ENCODE measurements around the gene SLC16A3.
"Not testable (repeated sequence)": the region's sequence is repeated elsewhere in the genome, so short reads cannot be mapped to it uniquely, and the experiment has no call there.

The SLC16A3 gene

GRCh38 chr17:82247182-82247823 lies 18.5 kb downstream of the SLC16A3 start:
- DNase-seq (ENCODE audit: low spot score) = no peak

- DNase-seq (ENCODE audit: low spot score) = no peak
These were observed 19.2 kb downstream of the SLC16A3 start for GRCh38 chr17:82247856-82248671.

DNA sequence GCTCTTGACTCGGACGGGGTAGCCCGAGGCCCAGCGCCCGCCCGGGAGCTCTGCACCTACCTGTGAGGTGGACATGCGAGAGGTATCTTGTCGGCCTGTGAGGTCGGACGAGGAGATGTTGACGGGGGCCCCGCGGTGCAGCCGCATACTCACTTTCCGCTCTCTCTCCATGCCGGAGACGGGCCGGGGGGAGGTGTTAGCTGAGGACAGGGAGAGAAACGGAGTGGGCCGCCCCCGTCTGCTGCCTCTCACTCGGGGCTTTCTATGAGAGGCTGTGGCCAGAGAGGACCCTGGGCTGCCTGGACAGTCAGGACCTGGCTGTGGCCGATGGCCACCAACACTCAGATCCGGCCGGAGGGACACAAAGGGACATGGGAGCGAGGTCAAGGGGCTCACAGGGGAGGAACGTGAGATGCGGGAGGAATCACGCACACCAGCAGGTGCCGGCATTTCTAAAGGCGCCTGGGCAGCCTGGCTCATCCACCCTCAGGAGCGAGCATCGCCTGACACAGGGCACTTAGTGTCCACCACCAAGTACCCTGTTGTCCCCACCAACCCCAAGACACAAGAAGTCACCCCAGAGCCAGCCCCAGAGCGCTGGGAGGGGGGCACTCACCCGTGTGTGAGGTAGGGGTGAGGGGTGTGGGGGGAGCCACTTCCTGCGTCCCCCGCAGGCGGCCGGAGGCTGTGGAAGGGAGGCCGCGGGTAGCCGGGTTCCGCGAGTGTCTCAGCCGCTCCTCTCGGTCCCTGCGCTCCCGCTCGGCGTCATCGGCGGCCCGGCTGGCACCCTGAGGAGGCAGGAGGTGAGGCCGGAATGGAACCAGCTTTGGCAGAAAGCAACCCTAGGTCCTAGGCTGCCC lies 20.2 kb downstream of the SLC16A3 start:
- no peak for DNase-seq (ENCODE audit: low spot score)

DNA sequence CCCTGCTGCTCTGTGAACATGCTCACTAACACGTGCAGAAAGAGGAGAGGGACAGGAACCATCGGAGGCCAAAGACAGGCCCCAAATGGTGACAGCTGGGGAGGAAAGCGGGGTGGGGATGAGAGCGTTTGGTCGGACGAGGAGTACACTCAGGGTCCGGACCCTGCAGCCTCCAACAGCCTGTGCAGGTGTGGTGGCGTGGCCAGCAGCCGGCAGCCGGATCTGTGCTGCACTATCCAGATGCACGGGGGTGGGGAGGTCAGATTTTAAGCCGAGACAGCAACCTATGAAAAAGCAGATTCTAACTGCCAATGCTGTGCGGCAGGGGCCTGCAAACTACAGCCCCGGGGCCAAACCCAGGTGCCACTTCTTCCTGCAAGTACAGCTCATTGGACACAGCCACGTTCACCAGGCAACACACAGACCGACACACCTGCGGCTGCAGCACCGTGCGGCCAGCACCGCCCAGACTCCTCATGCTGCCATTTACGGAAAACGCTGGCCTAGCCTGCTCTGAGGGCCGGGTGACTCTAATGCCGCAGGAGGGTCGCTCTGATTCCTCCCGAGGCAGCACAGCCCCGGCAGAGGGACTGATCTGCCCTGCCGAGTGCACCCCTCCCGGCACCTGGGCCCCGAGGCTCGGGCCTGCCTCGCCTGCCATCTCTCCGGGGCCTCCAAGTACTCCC lies 21.2 kb downstream of the SLC16A3 start:
- no peak for DNase-seq (ENCODE audit: low spot score)

GRCh38 chr17:82250868-82251500 lies 22.1 kb downstream of the SLC16A3 start:
- DNase-seq (ENCODE audit: low spot score) = no peak

GRCh38 chr17:82252511-82253178 lies 23.8 kb downstream of the SLC16A3 start:
- DNase-seq (ENCODE audit: low spot score) = no peak

- no peak for DNase-seq (ENCODE audit: low spot score)
These were observed 24.3 kb downstream of the SLC16A3 start for GRCh38 chr17:82253179-82253544.

GRCh38 chr17:82254096-82254495 lies 25.3 kb downstream of the SLC16A3 start:
- not testable (repeated sequence) for DNase-seq (ENCODE audit: low spot score)

- not testable (repeated sequence) for DNase-seq (ENCODE audit: low spot score)
These were observed 25.9 kb downstream of the SLC16A3 start for GRCh38 chr17:82254746-82255145.

- DNase-seq (ENCODE audit: low spot score) = no peak
These were observed 26.6 kb downstream of the SLC16A3 start for GRCh38 chr17:82255402-82255972.

GRCh38 chr17:82256242-82256885 lies 27.5 kb downstream of the SLC16A3 start:
- no peak for DNase-seq (ENCODE audit: low spot score)

DNA sequence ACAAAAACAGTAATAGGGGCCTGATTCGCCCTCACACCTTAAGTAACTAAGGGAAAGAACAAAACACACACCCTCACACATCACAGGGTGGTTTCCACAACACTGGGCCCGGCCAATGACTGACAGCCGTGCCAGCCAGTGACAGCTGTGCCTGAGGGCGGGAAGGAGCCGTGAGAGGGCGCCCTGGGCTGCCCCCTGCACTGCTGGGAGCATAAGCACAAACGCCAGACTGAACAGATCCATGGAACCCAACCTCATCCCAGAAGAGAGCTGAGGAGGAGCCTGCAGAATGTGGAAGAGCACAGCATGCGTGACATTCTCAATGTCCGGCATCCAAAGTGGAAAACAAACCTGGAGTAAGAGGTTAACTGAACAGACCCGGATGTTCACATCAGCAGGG lies 28.6 kb downstream of the SLC16A3 start:
- DNase-seq (ENCODE audit: low spot score) = peak; percentile 69

- DNase-seq (ENCODE audit: low spot score) = no peak
These were observed 29.7 kb downstream of the SLC16A3 start for GRCh38 chr17:82258555-82258954.

GRCh38 chr17:82259972-82260961 lies 31.4 kb downstream of the SLC16A3 start:
- not testable (repeated sequence) for DNase-seq (ENCODE audit: low spot score)

DNA sequence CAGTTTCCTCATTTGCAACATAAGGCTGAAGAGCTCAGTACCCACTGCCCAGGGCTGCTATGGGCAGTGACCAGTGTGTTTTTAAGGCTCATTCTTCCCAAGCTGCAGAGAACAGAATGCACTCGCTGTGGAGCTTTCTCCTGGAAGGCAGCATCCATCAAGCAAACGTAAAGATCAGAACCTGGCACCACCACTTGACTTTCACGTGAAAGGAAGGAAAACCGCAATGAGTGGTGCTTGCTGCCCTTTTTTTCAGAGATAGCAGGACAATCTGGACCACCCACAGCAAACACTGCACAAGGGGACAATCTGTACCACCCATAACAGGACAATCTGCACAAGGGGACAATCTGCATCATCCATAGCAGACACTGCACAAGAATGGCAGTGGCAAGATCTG lies 33.5 kb downstream of the SLC16A3 start:
- DNase-seq (ENCODE audit: low spot score) = no peak

- DNase-seq (ENCODE audit: low spot score) = no peak
These were observed 34.8 kb downstream of the SLC16A3 start for GRCh38 chr17:82263641-82264040.

DNA sequence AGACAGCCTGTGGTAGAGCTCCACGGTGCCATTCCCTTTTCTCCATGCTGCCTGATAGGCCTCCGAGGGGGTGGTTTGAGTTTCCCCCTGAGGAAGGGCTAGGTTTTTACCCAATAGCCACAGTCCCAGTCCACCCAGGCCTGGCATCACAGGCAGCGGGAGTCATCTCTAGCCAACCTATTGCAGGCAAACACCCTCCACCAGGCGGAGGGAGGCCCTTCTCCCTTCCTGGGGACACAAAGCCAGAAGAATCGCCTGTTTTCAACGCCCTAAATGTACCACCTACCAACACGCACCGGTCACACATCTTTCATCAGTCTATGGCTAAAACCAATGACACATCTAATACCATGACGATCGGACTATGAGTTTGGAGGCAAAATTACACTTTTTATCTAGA lies 37.3 kb downstream of the SLC16A3 start:
- no peak for DNase-seq (ENCODE audit: low spot score)

GRCh38 chr17:82267575-82268379 lies 38.9 kb downstream of the SLC16A3 start:
- DNase-seq (ENCODE audit: low spot score) = peak; percentile 88
